Nephron progenitor cell (in vitro differentiated cells): ENCODE data around the gene HDAC4.
A peak's percentile ranks its signal among the peaks of the same experiment; 100 is the strongest.

Experiments used
- DNase-seq: peaks from one replicate; pipeline ENCODE4 v3.0.0; 2021
- H3K27ac Mint-ChIP-seq: 2 replicates; pipeline ENCODE4 v1.8.0; 2021; ENCODE audit warnings: mild to moderate bottlenecking, moderate library complexity, mixed read lengths
- H3K27me3 Mint-ChIP-seq: 2 replicates; pipeline ENCODE4 v1.8.0; 2021; ENCODE audit warnings: mild to moderate bottlenecking, low read depth, mixed read lengths; ENCODE audit not compliant: poor library complexity
- H3K36me3 Mint-ChIP-seq: 2 replicates; pipeline ENCODE4 v1.8.0; 2021; ENCODE audit warnings: low read depth, mixed read lengths
- H3K4me1 Mint-ChIP-seq: 2 replicates; pipeline ENCODE4 v1.8.0; 2021; ENCODE audit warnings: mixed read lengths
- H3K4me3 Mint-ChIP-seq: 2 replicates; pipeline ENCODE4 v1.8.0; 2021; ENCODE audit warnings: mild to moderate bottlenecking, moderate library complexity, mixed read lengths
- H3K9me3 Mint-ChIP-seq: 2 replicates; pipeline ENCODE4 v1.8.0; 2021; ENCODE audit warnings: mild to moderate bottlenecking, moderate library complexity, mixed read lengths
- TF ChIP-seq, protein P1 (sequence below): fragments of 200-600 bp; sonication (generic); IDR thresholded peaks from 2 replicates; pipeline ENCODE4 v1.5.0; 2021; ENCODE audit warnings: antibody characterized with exemption

Gene HDAC4

DNA sequence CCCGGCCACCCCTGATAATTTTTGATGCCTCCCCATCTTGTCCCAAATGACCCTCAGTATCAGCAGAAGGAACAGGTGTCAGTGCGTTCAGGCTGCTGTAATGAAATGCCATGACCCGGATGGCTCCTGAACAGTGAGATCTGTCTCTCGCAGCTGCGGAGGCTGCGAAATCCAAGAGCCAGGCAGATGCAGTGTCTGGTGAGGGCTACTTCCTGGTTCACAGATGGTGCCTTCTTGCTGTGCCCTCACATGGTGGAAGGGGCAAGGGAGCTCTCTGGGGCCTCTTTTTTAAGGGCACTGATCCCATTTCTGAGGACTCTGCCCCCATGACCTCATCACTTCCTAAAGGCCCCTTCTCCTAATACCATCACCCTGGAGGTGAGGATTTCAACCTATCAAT lies 400.7 kb downstream of the HDAC4 start:
- Mint-ChIP-seq H3K36me3 (peaks cover 10% of the 10 kb centered on the region), H3K4me1 (peaks cover 36% of the 10 kb centered on the region), H3K27me3 (peaks cover 15% of the 10 kb centered on the region), H3K9me3 (peaks cover 30% of the 10 kb centered on the region), H3K27ac (no peak overlapping the region), H3K4me3 (no peak overlapping the region)
- no peak for DNase-seq
- TF ChIP-seq, protein P1, sequence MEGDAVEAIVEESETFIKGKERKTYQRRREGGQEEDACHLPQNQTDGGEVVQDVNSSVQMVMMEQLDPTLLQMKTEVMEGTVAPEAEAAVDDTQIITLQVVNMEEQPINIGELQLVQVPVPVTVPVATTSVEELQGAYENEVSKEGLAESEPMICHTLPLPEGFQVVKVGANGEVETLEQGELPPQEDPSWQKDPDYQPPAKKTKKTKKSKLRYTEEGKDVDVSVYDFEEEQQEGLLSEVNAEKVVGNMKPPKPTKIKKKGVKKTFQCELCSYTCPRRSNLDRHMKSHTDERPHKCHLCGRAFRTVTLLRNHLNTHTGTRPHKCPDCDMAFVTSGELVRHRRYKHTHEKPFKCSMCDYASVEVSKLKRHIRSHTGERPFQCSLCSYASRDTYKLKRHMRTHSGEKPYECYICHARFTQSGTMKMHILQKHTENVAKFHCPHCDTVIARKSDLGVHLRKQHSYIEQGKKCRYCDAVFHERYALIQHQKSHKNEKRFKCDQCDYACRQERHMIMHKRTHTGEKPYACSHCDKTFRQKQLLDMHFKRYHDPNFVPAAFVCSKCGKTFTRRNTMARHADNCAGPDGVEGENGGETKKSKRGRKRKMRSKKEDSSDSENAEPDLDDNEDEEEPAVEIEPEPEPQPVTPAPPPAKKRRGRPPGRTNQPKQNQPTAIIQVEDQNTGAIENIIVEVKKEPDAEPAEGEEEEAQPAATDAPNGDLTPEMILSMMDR, result no peak

DNA sequence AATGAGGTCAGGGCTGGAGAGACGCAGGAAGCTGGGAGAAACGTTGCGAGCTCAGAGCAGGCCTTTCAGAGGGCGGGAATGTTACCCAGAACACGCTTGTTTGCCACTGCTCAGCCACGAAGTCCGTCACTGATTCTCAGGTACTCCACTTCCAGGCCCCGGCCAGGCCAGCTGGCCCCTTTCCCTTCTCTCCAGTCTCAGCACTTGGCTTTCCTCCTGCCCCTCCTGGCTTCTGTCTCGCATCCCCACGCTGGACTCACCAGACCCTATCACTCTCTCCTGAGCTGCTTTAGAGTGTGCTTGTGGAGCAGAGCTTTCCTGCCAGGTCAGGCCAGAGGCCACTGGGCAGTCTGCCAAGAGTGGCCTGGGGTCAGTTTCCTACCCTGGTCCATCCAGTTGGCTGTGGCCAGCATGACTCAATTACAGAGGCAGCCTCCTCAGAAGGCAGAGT lies 401.5 kb downstream of the HDAC4 start:
- Mint-ChIP-seq H3K27me3 (peaks cover 15% of the 10 kb centered on the region), H3K36me3 (peaks cover 12% of the 10 kb centered on the region), H3K27ac (peak overlapping the region; percentile 95), H3K4me3 (no peak overlapping the region), H3K9me3 (peaks cover 37% of the 10 kb centered on the region), H3K4me1 (peaks cover 36% of the 10 kb centered on the region)
- TF ChIP-seq, protein P1, result no peak
- peak; percentile 26 for DNase-seq

DNA sequence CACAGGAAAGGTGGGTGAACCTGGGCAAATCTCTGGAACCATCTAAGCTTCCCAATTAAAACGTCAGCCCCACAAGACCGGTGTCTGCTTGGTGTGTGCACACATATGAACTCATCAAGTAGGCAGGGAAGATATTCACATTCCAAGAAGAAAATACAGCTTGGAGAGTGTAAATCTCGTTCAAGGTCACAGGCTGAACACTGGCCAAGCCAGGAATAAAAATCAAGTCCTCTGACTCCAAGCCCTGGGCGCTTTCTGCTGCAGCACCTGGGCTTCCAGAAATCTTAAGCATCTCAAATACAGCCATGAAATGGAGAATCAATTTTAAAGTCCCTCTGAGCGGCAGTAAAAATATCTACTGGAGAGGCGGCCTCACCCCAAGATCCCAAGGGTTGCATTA lies 402.0 kb downstream of the HDAC4 start:
- Mint-ChIP-seq H3K36me3 (peaks cover 16% of the 10 kb centered on the region), H3K27ac (peak overlapping the region; percentile 95), H3K4me1 (peaks cover 36% of the 10 kb centered on the region), H3K27me3 (peaks cover 15% of the 10 kb centered on the region), H3K4me3 (no peak overlapping the region), H3K9me3 (peaks cover 42% of the 10 kb centered on the region)
- DNase-seq, result no peak
- TF ChIP-seq, protein P1, result no peak
